ENCODE measurements around the gene DKK2. TPM values are rescaled to one million over a fixed set of nuclear protein-coding genes. Genes with fewer than 3 reads are reported as not detected.

Gene DKK2
- total and polyA plus RNA-seq, 2 donors (not counting 3 experiments of a cell fraction or from before 2014, with no cell fraction given), result 0.14 to 0.24 TPM

DNA sequence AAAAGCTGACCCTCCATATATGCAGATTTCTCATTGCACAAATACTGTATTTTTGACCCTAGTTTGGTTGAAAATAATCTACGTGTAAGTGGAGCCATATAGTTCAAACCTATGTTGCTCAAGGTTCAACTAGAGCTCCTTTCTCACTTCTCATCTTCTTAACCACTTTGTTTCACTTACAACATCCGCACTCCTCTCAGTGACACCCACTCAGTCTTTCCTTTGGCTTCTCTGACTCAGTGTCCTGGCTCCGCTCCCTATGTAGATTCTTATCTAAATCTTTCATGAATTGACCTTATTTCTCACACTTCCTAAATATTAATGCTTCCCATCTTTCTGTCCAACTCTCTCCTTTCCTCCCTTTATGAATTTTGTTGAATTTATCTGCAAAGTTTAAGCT lies 32.9 kb upstream of the DKK2 start:
- Histone ChIP-seq H3K27ac (ENCODE audit: insufficient read depth, low read depth, low read length) (peak overlapping the region; percentile 40), H4K20me1 (replicated peaks; ENCODE audit: control insufficient read depth, extremely low read depth, insufficient read depth, low read length) (no peaks in the 10 kb centered on the region), H3K9me3 (replicated peaks; ENCODE audit: control insufficient read depth, insufficient read depth, low read length) (no peaks in the 10 kb centered on the region), H3K36me3 (ENCODE audit: control insufficient read depth in 2 of 2, extremely low read depth in 1 of 2, insufficient read depth in 2 of 2, low read length in 2 of 2) (no peaks in the 10 kb centered on the region), H3K27me3 (ENCODE audit: control insufficient read depth in 2 of 2, insufficient read depth in 2 of 2, low read length in 2 of 2) (no peaks in the 10 kb centered on the region), H3K9ac (replicated peaks; ENCODE audit: extremely low read depth, insufficient read depth, low read length) (peak overlapping the region; percentile 4), H3K4me2 (ENCODE audit: insufficient read depth, low read length) (peak overlapping the region; percentile 85), H3K79me2 (ENCODE audit: control insufficient read depth, insufficient read depth, low read length) (no peaks in the 10 kb centered on the region), H2AFZ (ENCODE audit: low read depth, low read length) (no peak overlapping the region), H3K9me1 (replicated peaks; ENCODE audit: control insufficient read depth, extremely low read depth, insufficient read depth, low read length) (no peaks in the 10 kb centered on the region), H3K4me1 (ENCODE audit: control insufficient read depth, extremely low read depth, insufficient read depth, low read length) (peaks cover 30% of the 10 kb centered on the region), H3K4me3 (replicated peaks in 1 of 3; ENCODE audit: insufficient read depth in 1 of 3, low read depth in 1 of 3, low read length in 3 of 3) (no peak overlapping the region)
- TF ChIP-seq, protein P1, sequence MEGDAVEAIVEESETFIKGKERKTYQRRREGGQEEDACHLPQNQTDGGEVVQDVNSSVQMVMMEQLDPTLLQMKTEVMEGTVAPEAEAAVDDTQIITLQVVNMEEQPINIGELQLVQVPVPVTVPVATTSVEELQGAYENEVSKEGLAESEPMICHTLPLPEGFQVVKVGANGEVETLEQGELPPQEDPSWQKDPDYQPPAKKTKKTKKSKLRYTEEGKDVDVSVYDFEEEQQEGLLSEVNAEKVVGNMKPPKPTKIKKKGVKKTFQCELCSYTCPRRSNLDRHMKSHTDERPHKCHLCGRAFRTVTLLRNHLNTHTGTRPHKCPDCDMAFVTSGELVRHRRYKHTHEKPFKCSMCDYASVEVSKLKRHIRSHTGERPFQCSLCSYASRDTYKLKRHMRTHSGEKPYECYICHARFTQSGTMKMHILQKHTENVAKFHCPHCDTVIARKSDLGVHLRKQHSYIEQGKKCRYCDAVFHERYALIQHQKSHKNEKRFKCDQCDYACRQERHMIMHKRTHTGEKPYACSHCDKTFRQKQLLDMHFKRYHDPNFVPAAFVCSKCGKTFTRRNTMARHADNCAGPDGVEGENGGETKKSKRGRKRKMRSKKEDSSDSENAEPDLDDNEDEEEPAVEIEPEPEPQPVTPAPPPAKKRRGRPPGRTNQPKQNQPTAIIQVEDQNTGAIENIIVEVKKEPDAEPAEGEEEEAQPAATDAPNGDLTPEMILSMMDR (IDR thresholded peaks at IDR 0.05; ENCODE audit: extremely low read depth in 1 of 2, insufficient read depth in 1 of 2, low read depth in 1 of 2, low read length in 2 of 2), result no peak
- peak; percentile 46 for TF ChIP-seq JUN (IDR thresholded peaks at IDR 0.05; ENCODE audit: borderline replicate concordance, insufficient read depth, insufficient read length, low read depth)
- TF ChIP-seq FOS (IDR thresholded peaks at IDR 0.05; ENCODE audit: borderline replicate concordance, insufficient read depth, low read length), result peak; percentile 84
- TF ChIP-seq GATA2 (IDR thresholded peaks at IDR 0.05; ENCODE audit: insufficient read depth, insufficient read length, low read depth, low read length), result peak; percentile 99
- intact Hi-C loops (cut with micrococcal nuclease) (loop anchor here (5.0 kb wide), 1 partner anchor 53 kb away; no protein-coding TSS in a partner anchor), dilution Hi-C loops (cut with MboI; ENCODE audit: extremely low pct_ligation_motif_present, low sequenced_read_pairs) (no loop called here)
- ChIA-PET CTCF (interaction anchor here (0.8 to 1.8 kb wide), 6 partner anchors 13 to 114 kb away, joined by 3 to 8 read pairs (median 4); partner anchors contain the start of gene DKK2), POLR2A (no interaction called here)
- DNase-seq (ENCODE audit: low read depth, low spot score) (peak; percentile 90), FAIRE-seq (peak; percentile 81)
- no TSS peak for BruUV-seq (replicated peaks)

DNA sequence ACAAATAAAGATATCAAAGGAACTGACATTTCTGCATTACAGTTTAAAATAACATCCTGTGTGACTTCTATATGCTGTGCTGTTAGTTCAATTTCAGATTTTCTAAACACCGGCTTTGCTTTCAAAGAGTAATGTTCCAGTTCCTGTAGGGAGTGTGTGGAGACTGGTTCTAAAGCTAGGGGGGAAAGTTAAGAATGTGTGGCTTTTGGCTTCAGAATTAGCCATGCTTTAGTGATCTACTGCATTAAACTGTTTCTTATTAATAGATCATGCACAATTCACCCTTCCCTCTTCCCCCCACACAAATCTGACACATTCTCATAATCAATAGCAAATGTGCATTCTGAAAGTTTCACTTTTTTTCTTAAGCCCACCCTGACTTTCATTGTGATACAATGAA lies 32.0 kb upstream of the DKK2 start:
- Histone ChIP-seq H3K4me2 (ENCODE audit: insufficient read depth, low read length) (peak overlapping the region; percentile 85), H3K27me3 (ENCODE audit: control insufficient read depth in 2 of 2, insufficient read depth in 2 of 2, low read length in 2 of 2) (no peaks in the 10 kb centered on the region), H3K4me3 (replicated peaks in 1 of 3; ENCODE audit: insufficient read depth in 1 of 3, low read depth in 1 of 3, low read length in 3 of 3) (no peak overlapping the region), H4K20me1 (replicated peaks; ENCODE audit: control insufficient read depth, extremely low read depth, insufficient read depth, low read length) (no peaks in the 10 kb centered on the region), H3K27ac (ENCODE audit: insufficient read depth, low read depth, low read length) (peak overlapping the region; percentile 24), H3K4me1 (ENCODE audit: control insufficient read depth, extremely low read depth, insufficient read depth, low read length) (peaks cover 30% of the 10 kb centered on the region), H2AFZ (ENCODE audit: low read depth, low read length) (peak overlapping the region; percentile 76), H3K9me3 (replicated peaks; ENCODE audit: control insufficient read depth, insufficient read depth, low read length) (no peaks in the 10 kb centered on the region), H3K79me2 (ENCODE audit: control insufficient read depth, insufficient read depth, low read length) (no peaks in the 10 kb centered on the region), H3K36me3 (ENCODE audit: control insufficient read depth in 2 of 2, extremely low read depth in 1 of 2, insufficient read depth in 2 of 2, low read length in 2 of 2) (no peaks in the 10 kb centered on the region), H3K9me1 (replicated peaks; ENCODE audit: control insufficient read depth, extremely low read depth, insufficient read depth, low read length) (no peaks in the 10 kb centered on the region), H3K9ac (replicated peaks; ENCODE audit: extremely low read depth, insufficient read depth, low read length) (no peak overlapping the region)
- no TSS peak for BruUV-seq (replicated peaks)
- POLR2A ChIA-PET, result no interaction called here
- peak; percentile 45 for DNase-seq (ENCODE audit: low read depth, low spot score)
- dilution Hi-C loops (cut with MboI; ENCODE audit: extremely low pct_ligation_motif_present, low sequenced_read_pairs), result no loop called here
- CTCF ChIA-PET, result interaction anchor here (0.8 to 1.8 kb wide), 3 partner anchors 17 to 32 kb away, joined by 4 to 8 read pairs (median 4); partner anchors contain the start of gene DKK2
- intact Hi-C loops (cut with micrococcal nuclease), result loop anchor here (5.0 kb wide), 1 partner anchor 54 kb away; no protein-coding TSS in a partner anchor
- no peak for TF ChIP-seq GATA2 (IDR thresholded peaks at IDR 0.05; ENCODE audit: insufficient read depth, insufficient read length, low read depth, low read length)
- FAIRE-seq, result peak; percentile 21
